ENCODE data around the gene CORO7.

DNA sequence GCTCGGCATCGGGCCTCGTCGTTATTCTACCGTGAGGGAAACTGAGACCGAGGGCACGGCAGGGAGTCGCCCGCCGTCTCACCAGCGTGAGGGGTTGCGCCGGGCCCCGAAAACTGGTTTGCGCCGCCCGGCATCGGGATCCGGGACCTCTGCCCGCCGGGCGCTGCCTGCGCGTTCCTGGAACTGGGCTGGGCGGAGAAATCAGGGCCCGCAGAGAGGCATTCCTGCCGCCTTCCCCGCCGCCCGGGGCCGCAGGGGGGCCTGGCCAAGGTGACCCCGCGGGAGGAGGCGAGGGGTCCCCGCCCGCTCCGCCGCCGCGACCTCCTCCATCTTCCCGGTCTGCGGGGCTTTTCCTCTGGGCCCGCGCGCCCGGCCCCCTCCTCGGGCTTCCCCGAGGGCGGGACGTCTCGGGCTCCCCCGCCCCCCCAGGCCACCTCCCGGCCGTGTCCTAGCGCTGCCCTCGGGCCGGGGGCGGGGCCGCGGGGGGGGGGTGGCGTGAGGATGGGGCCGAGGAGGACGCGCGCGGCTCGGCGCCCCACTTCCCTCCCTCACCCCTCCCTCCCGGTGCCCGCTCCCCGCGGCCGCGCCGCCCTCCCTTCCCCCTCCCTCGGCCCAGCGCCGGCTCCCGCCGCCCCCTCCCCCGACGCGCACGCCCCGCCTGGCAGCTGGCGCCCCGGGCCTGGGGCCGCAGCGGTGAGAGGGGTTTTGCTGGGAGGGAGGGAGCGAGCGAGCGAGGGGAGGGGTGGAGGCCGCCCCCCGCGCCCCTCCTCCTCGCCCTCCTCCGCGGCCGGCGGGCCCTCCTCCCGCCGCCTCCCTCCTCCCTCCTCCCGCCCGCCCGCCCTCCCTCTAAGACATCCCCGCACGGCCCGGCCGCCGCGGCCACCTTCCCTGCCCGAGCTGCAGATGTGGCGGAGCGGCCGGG, 100.9 kb downstream of the CORO7 start, which contains the start of gene GLIS2:
- TF ChIP-seq, protein P1, sequence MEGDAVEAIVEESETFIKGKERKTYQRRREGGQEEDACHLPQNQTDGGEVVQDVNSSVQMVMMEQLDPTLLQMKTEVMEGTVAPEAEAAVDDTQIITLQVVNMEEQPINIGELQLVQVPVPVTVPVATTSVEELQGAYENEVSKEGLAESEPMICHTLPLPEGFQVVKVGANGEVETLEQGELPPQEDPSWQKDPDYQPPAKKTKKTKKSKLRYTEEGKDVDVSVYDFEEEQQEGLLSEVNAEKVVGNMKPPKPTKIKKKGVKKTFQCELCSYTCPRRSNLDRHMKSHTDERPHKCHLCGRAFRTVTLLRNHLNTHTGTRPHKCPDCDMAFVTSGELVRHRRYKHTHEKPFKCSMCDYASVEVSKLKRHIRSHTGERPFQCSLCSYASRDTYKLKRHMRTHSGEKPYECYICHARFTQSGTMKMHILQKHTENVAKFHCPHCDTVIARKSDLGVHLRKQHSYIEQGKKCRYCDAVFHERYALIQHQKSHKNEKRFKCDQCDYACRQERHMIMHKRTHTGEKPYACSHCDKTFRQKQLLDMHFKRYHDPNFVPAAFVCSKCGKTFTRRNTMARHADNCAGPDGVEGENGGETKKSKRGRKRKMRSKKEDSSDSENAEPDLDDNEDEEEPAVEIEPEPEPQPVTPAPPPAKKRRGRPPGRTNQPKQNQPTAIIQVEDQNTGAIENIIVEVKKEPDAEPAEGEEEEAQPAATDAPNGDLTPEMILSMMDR (IDR thresholded peaks at IDR 0.05; ENCODE audit: low read depth, low read length, poor library complexity, severe bottlenecking), result no peak
- TF ChIP-seq EZH2phosphoT487 (IDR thresholded peaks at IDR 0.05; ENCODE audit: borderline replicate concordance, low read length), result peak; percentile 99; the same call in 1 of the 2 replicates

All from DOHH2 (cell line).